CD14-positive monocyte (primary cell): ENCODE data around the gene CCDC197. TPM values are rescaled to one million over a fixed set of nuclear protein-coding genes. Genes with fewer than 3 reads are reported as not detected.

ENCODE experiments used
- DNase-seq, 3 donors: peaks; one replicate each; pipeline ENCODE4 v3.0.0-alpha.2; 2011 to 2022
- H2AFZ ChIP-seq: 2 replicates; pipeline ENCODE4 v1.6.0; 2012; ENCODE audit warnings: mild to moderate bottlenecking, low read depth, low read length, inconsistent platforms; ENCODE audit not compliant: insufficient read depth, poor library complexity, severe bottlenecking
- H3K27ac ChIP-seq, 2 donors: 1 replicate in 1 of 2; 2 replicates in 1 of 2; pipeline ENCODE4 v1.5.1; 2012 to 2013; ENCODE audit warnings: low read length in 2 of 2, control low read depth in 1 of 2, inconsistent platforms in 1 of 2, low read depth in 1 of 2, mild to moderate bottlenecking in 1 of 2
- H3K27me3 ChIP-seq, 2 donors: one replicate each; pipeline versions ENCODE4 v1.6.0 to v1.6.1; 2011 to 2013; ENCODE audit warnings: low read length in 2 of 2; ENCODE audit not compliant: control insufficient read depth in 2 of 2, insufficient read depth in 2 of 2
- H3K36me3 ChIP-seq, 2 donors: replicated peaks in 1 of 2; 1 replicate in 1 of 2; 2 replicates in 1 of 2; pipeline versions ENCODE4 v1.5.1 to v1.6.1; 2012 to 2013; ENCODE audit warnings: low read length in 2 of 2, control low read depth in 1 of 2, inconsistent platforms in 1 of 2, mild to moderate bottlenecking in 1 of 2; ENCODE audit not compliant: insufficient read depth in 2 of 2, control insufficient read depth in 1 of 2
- H3K4me1 ChIP-seq, 2 donors: 1 replicate in 1 of 2; 2 replicates in 1 of 2; pipeline versions ENCODE4 v1.5.1 to v1.6.1; 2012 to 2013; ENCODE audit warnings: low read length in 2 of 2, control low read depth in 1 of 2, inconsistent platforms in 1 of 2, mild to moderate bottlenecking in 1 of 2, moderate library complexity in 1 of 2; ENCODE audit not compliant: insufficient read depth in 2 of 2, control insufficient read depth in 1 of 2
- H3K4me2 ChIP-seq: replicated peaks from 2 replicates; pipeline ENCODE3; 2012; ENCODE audit warnings: low read length, moderate library complexity, mild to moderate bottlenecking; ENCODE audit not compliant: poor library complexity, severe bottlenecking; ENCODE audit errors: extremely low read depth
- H3K4me3 ChIP-seq, 3 experiments: fragments of 200-600 bp in 1 of 3; sonication (generic) in 1 of 3; replicated peaks in 1 of 3; 1 replicate in 2 of 3; 2 replicates in 1 of 3; pipeline ENCODE4 v1.5.1; 2011 to 2013; ENCODE audit warnings: low read length in 3 of 3, mild to moderate bottlenecking in 3 of 3, control low read depth in 2 of 3, low read depth in 2 of 3, inconsistent platforms in 1 of 3, moderate library complexity in 1 of 3
- H3K79me2 ChIP-seq: 2 replicates; pipeline ENCODE4 v1.6.0; 2012; ENCODE audit warnings: mild to moderate bottlenecking, control low read depth, inconsistent platforms, low read length, moderate library complexity; ENCODE audit not compliant: insufficient read depth
- H3K9ac ChIP-seq: 2 replicates; pipeline ENCODE4 v1.6.0; 2017; ENCODE audit warnings: low read length, mild to moderate bottlenecking; ENCODE audit not compliant: insufficient read depth, poor library complexity, severe bottlenecking
- H3K9me3 ChIP-seq, 2 donors: replicated peaks in 1 of 2; 1 replicate in 1 of 2; 2 replicates in 1 of 2; pipeline versions ENCODE4 v1.5.1 to v1.6.1; 2012 to 2013; ENCODE audit warnings: low read length in 2 of 2, control low read depth in 1 of 2; ENCODE audit not compliant: control insufficient read depth in 1 of 2, insufficient read depth in 1 of 2
- H4K20me1 ChIP-seq: 2 replicates; pipeline ENCODE4 v1.6.0; 2012; ENCODE audit warnings: mild to moderate bottlenecking, low read length, control low read depth, moderate library complexity; ENCODE audit not compliant: insufficient read depth
- H3K27ac Mint-ChIP-seq, 7 donors: one replicate each; pipeline ENCODE4 v1.8.0; 2020; ENCODE audit warnings: mild to moderate bottlenecking in 7 of 7, mixed read lengths in 7 of 7, moderate library complexity in 6 of 7, inconsistent platforms in 2 of 7
- H3K27me3 Mint-ChIP-seq, 3 donors: one replicate each; pipeline ENCODE4 v1.8.0; 2021 to 2022; ENCODE audit warnings: low read depth in 3 of 3, mild to moderate bottlenecking in 3 of 3, mixed read lengths in 3 of 3, moderate library complexity in 3 of 3, inconsistent platforms in 1 of 3
- H3K36me3 Mint-ChIP-seq, 2 donors: one replicate each; pipeline ENCODE4 v1.8.0; 2020; ENCODE audit warnings: mixed read lengths in 2 of 2, inconsistent platforms in 1 of 2, mild to moderate bottlenecking in 1 of 2
- H3K4me1 Mint-ChIP-seq: one replicate; pipeline ENCODE4 v1.8.0; 2020; ENCODE audit warnings: mild to moderate bottlenecking, mixed read lengths
- H3K4me3 Mint-ChIP-seq, 2 donors: one replicate each; pipeline ENCODE4 v1.8.0; 2020; ENCODE audit warnings: mild to moderate bottlenecking in 2 of 2, mixed read lengths in 2 of 2, moderate library complexity in 1 of 2
- H3K9me3 Mint-ChIP-seq, 7 donors: one replicate each; pipeline ENCODE4 v1.8.0; 2020 to 2022; ENCODE audit warnings: mixed read lengths in 7 of 7, mild to moderate bottlenecking in 6 of 7, moderate library complexity in 6 of 7, inconsistent platforms in 2 of 7
- WGBS: methylation state at CpG from one replicate; pipeline ENCODE4 v1.1.5; 2013; ENCODE audit warnings: missing lambda C conversion rate; ENCODE audit not compliant: insufficient coverage; 5-methylcytosine and 5-hydroxymethylcytosine counted together
- intact Hi-C, 2 donors: fragments of 100-400 bp; cut with micrococcal nuclease; formaldehyde crosslinking; loops; one replicate each; pipeline versions ENCODE4 v1.15.0 to v1.15.1; 2023
- polyA plus RNA-seq, 3 donors: library from polyadenylated mRNA; depleted of rRNA in 1 of 3; unstranded in 2 of 3; stranded (reverse) in 1 of 3; fragments of 300-500 nt in 2 of 3; fragments of >200 nt in 1 of 3; fragmentation: Illumina TruSeq in 2 of 3; gene quantifications; 1 replicate in 2 of 3; 2 replicates in 1 of 3; pipeline ENCODE4 v1.2.3, GENCODE V29; 2012 to 2021
- TF ChIP-seq, protein P1 (sequence below): fragments of 200-600 bp; IDR thresholded peaks from one replicate; pipeline ENCODE4 v1.8.0; 2022; ENCODE audit warnings: antibody characterized with exemption, mild to moderate bottlenecking

The CCDC197 gene
- polyA plus RNA-seq, 3 donors = not detected

DNA sequence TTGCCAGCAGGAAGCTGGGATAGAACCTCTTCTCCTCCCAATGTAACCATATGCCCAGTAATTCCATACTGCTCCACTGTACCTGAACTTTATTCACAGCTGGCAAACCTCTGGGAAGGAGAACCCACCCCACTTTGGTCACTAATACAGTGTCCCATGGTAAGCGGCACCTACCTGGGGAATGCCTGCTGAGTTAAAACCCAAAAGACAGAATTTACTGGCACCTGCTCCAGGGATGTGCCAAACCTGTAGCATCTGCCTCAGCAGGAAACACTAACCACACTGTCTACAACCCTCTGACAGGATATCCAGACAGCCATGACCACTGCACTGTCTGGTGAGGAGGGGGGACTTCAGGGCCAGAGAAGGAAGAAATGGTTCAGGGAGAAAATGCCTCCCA lies 57.3 kb downstream of the CCDC197 start:
- WGBS = no CpG with 5 or more reads among the region's 1 CpG
- Histone ChIP-seq H4K20me1 (no peaks in the 10 kb centered on the region), H3K9me3 (no peaks in the 10 kb centered on the region), H3K9ac (no peak overlapping the region), H3K36me3 (peaks cover 92 to 96% of the 10 kb centered on the region in 2 donors), H3K4me1 (no peaks in the 10 kb centered on the region), H2AFZ (no peak overlapping the region), H3K27me3 (no peaks in the 10 kb centered on the region), H3K4me2 (no peak overlapping the region), H3K4me3 (no peak overlapping the region), H3K27ac (no peak overlapping the region), H3K79me2 (no peaks in the 10 kb centered on the region)
- Mint-ChIP-seq H3K4me1 (peaks cover 3% of the 10 kb centered on the region), H3K4me3 (no peak overlapping the region), H3K27ac (peak overlapping the region in 3 of 7 donors; percentile 2 to 51 (median 13)), H3K36me3 (peaks cover 91 to 98% of the 10 kb centered on the region in 2 donors), H3K27me3 (no peaks in the 10 kb centered on the region), H3K9me3 (no peaks in the 10 kb centered on the region)
- no peak for DNase-seq
- intact Hi-C loops = no loop called here
- TF ChIP-seq, protein P1, sequence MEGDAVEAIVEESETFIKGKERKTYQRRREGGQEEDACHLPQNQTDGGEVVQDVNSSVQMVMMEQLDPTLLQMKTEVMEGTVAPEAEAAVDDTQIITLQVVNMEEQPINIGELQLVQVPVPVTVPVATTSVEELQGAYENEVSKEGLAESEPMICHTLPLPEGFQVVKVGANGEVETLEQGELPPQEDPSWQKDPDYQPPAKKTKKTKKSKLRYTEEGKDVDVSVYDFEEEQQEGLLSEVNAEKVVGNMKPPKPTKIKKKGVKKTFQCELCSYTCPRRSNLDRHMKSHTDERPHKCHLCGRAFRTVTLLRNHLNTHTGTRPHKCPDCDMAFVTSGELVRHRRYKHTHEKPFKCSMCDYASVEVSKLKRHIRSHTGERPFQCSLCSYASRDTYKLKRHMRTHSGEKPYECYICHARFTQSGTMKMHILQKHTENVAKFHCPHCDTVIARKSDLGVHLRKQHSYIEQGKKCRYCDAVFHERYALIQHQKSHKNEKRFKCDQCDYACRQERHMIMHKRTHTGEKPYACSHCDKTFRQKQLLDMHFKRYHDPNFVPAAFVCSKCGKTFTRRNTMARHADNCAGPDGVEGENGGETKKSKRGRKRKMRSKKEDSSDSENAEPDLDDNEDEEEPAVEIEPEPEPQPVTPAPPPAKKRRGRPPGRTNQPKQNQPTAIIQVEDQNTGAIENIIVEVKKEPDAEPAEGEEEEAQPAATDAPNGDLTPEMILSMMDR = no peak

DNA sequence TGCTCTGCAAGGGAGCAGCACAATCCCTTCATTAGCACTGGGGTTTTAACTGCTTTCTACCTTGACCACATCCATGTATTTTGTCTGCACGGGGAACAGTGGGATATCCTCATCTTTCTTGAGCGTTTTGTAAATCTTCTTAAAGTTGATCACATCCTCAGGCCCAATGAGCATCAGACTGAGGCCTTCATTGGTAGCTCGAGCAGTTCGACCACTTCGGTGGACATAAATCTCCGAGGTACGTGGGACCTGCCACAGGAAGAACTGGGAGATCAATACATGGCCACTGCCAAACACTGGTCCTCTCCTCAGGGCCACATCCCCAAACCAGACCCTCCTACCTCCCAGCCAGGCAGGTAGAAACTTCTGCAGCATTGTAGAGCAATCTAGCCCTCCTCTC lies 57.8 kb downstream of the CCDC197 start:
- no peak overlapping the region for H3K4me2 ChIP-seq
- H3K79me2 ChIP-seq = no peaks in the 10 kb centered on the region
- H2AFZ ChIP-seq = no peak overlapping the region
- H3K4me3 ChIP-seq = no peak overlapping the region
- no peaks in the 10 kb centered on the region for H3K4me1 ChIP-seq
- DNase-seq = no peak
- intact Hi-C loops = no loop called here
- H3K36me3 Mint-ChIP-seq = peaks cover 89 to 95% of the 10 kb centered on the region in 2 donors
- H3K4me1 Mint-ChIP-seq = peaks cover 3% of the 10 kb centered on the region
- WGBS = 99% methylated on average over 7 of the region's 7 CpGs
- no peak overlapping the region for H3K4me3 Mint-ChIP-seq
- no peaks in the 10 kb centered on the region for H4K20me1 ChIP-seq
- TF ChIP-seq, protein P1 = no peak
- no peaks in the 10 kb centered on the region for H3K27me3 ChIP-seq
- no peaks in the 10 kb centered on the region for H3K9me3 ChIP-seq
- H3K27ac ChIP-seq = no peak overlapping the region
- peaks cover 92 to 96% of the 10 kb centered on the region in 2 donors for H3K36me3 ChIP-seq
- H3K9me3 Mint-ChIP-seq = no peaks in the 10 kb centered on the region
- H3K27ac Mint-ChIP-seq = peak overlapping the region in 1 of 7 donors; percentile 34
- no peaks in the 10 kb centered on the region for H3K27me3 Mint-ChIP-seq
- H3K9ac ChIP-seq = no peak overlapping the region
